WERI-Rb-1 (cell line): Measurements from ENCODE around the gene UNC5B.

Experiments
- DNase-seq: peaks from one replicate; pipeline ENCODE4 v3.0.0-alpha.2; 2020
- H3K27ac ChIP-seq: fragments of 250-450 bp; sonication (Bioruptor Pico); 2 replicates; pipeline ENCODE4 v1.5.1; 2020; ENCODE audit warnings: mild to moderate bottlenecking, moderate library complexity
- H3K27me3 ChIP-seq: fragments of 250-450 bp; sonication (Bioruptor Pico); 2 replicates; pipeline ENCODE4 v1.5.1; 2021; ENCODE audit warnings: mild to moderate bottlenecking, low read depth, moderate library complexity; ENCODE audit not compliant: insufficient read depth, severe bottlenecking
- H3K36me3 ChIP-seq: fragments of 250-450 bp; sonication (Bioruptor Pico); 2 replicates; pipeline ENCODE4 v1.5.1; 2020; ENCODE audit warnings: mild to moderate bottlenecking, moderate library complexity
- H3K4me3 ChIP-seq: 2 replicates; pipeline ENCODE4 v1.5.1; 2011; ENCODE audit warnings: low read depth, mild to moderate bottlenecking, control low read depth, low read length
- H3K9me3 ChIP-seq: fragments of 250-450 bp; sonication (Bioruptor Pico); 2 replicates; pipeline ENCODE4 v1.5.1; 2021; ENCODE audit warnings: mild to moderate bottlenecking, moderate library complexity; ENCODE audit not compliant: severe bottlenecking
- CTCF ChIP-seq: IDR thresholded peaks from 2 replicates; pipeline ENCODE4 v1.5.1; 2011; ENCODE audit warnings: low read depth, mild to moderate bottlenecking, control low read depth, inconsistent platforms, low read length

The UNC5B gene

DNA sequence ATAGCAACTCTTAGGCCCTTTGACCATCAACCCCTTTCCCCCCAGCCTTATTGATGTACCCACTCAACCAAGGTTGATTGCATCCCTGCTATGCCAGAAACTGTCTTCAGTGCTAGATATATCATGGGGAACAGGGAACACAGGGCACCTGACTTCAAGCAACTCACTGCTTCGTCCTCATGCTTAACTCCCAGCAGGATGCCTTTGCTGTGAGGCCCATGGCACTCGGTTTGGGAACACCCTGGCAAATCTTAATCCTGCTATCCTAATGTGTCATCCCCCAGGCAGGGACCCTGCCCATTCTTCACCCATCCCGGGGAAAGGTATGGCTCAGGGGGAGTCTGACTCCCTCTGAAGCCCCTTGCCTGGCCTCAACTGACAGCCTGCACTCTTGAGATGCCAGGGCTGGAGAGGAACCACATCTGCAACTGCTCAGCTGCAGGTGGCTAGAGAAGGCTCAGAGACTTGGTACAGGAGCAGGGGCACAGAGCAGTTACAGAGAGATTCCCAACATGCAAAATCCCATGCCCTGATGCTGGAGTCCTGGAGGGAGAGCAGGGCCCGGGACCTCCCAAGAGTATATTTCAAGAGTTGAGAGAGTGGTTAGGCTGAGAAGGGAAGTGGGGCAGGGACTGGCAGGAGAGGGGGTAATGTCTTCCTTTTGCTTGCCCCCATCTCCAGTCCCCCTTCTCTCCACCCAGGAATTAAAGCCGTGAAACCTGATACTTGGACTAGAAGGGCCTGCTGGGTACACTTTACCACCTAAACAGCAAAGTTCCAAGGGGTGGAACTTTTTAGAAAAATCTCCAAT lies 2.4 kb upstream of the UNC5B start:
- Histone ChIP-seq H3K36me3 (no peaks in the 10 kb centered on the region), H3K27ac (no peak overlapping the region), H3K9me3 (no peaks in the 10 kb centered on the region), H3K4me3 (no peak overlapping the region), H3K27me3 (no peaks in the 10 kb centered on the region)
- TF ChIP-seq CTCF = no peak
- DNase-seq = no peak

GRCh38 chr10:71210542-71210871 lies 1.9 kb upstream of the UNC5B start:
- no peaks in the 10 kb centered on the region for H3K9me3 ChIP-seq
- H3K4me3 ChIP-seq = no peak overlapping the region
- no peak overlapping the region for H3K27ac ChIP-seq
- no peak for TF ChIP-seq CTCF
- no peaks in the 10 kb centered on the region for H3K36me3 ChIP-seq
- no peaks in the 10 kb centered on the region for H3K27me3 ChIP-seq
- no peak for DNase-seq

- no peaks in the 10 kb centered on the region for H3K9me3 ChIP-seq
- H3K27me3 ChIP-seq = no peaks in the 10 kb centered on the region
Observed at GRCh38 chr10:71211053-71211452, 1.3 kb upstream of the UNC5B start.

GRCh38 chr10:71211775-71212317 lies 524 bp upstream of the UNC5B start:
- Histone ChIP-seq H3K36me3 (no peaks in the 10 kb centered on the region), H3K27me3 (no peaks in the 10 kb centered on the region), H3K4me3 (peak overlapping the region; percentile 51), H3K27ac (peak overlapping the region; percentile 41; the same call in 1 of the 2 replicates), H3K9me3 (no peaks in the 10 kb centered on the region)
- no peak for DNase-seq
- TF ChIP-seq CTCF = no peak

More at GRCh38 chr10:71211053-71211452, 1.3 kb upstream of the UNC5B start:
- no peak overlapping the region for H3K27ac ChIP-seq
- H3K4me3 ChIP-seq = no peak overlapping the region
- no peak for DNase-seq
- TF ChIP-seq CTCF = no peak
- H3K36me3 ChIP-seq = no peaks in the 10 kb centered on the region

DNA sequence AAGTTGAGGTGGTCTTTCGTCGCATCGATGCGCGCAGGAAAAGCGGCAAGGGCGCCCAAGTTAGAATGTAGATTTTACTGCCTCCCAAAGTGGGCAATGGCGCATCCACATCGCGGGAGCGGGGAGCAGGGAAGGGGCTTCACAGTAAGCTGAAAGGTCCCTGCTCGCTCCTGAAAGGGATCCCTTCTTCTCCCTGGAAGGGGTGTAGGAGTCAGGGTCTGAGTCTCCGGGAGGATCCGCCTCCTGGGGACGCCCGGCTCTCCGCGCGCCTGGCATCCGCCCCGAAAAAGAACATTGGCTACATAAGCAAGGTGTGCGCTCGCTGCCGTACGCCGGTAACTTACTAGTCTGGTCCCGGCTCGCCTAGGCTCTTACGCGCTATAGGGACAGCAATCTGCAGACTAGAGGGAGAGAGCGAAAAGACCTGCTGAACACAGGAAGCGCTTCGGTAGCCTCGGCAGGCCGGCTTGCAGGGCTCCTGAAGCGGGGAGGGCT lies 804 bp downstream of the UNC5B start:
- Histone ChIP-seq H3K27me3 (no peaks in the 10 kb centered on the region), H3K4me3 (peak overlapping the region; percentile 84), H3K9me3 (no peaks in the 10 kb centered on the region), H3K27ac (peak overlapping the region; percentile 67), H3K36me3 (no peaks in the 10 kb centered on the region)
- no peak for TF ChIP-seq CTCF
- peak; percentile 83 for DNase-seq
